Mesodermal cell (in vitro differentiated cells): ENCODE measurements around the gene HERC5.
A peak's percentile ranks its signal among the peaks of the same experiment; 100 is the strongest.
"Not testable (repeated sequence)": the region's sequence is repeated elsewhere in the genome, so short reads cannot be mapped to it uniquely, and the experiment has no call there.

ENCODE experiments used
- H3K27ac ChIP-seq: 2 replicates; pipeline ENCODE4 v1.7.0; 2013; ENCODE audit warnings: mild to moderate bottlenecking, low read depth, low read length, moderate library complexity; ENCODE audit not compliant: severe bottlenecking
- H3K36me3 ChIP-seq: 2 replicates; pipeline ENCODE4 v1.7.1; 2013; ENCODE audit warnings: mild to moderate bottlenecking, low read length, moderate library complexity; ENCODE audit not compliant: control insufficient read depth, insufficient read depth
- H3K4me1 ChIP-seq: one replicate; pipeline ENCODE4 v1.7.1; 2013; ENCODE audit warnings: mild to moderate bottlenecking, low read length; ENCODE audit not compliant: insufficient read depth, control insufficient read depth, poor library complexity, severe bottlenecking
- H3K4me3 ChIP-seq: 2 replicates; pipeline ENCODE4 v1.7.0; 2013; ENCODE audit warnings: low read length, control low read depth, mild to moderate bottlenecking; ENCODE audit not compliant: insufficient read depth, poor library complexity, severe bottlenecking; ENCODE audit errors: extremely low read depth
- H3K9me3 ChIP-seq: 2 replicates; pipeline ENCODE4 v1.7.1; 2013; ENCODE audit warnings: mild to moderate bottlenecking, low read length, moderate library complexity; ENCODE audit not compliant: control insufficient read depth
- WGBS, 2 experiments: methylation state at CpG; one replicate each; pipeline ENCODE4 v1.1.5; 2013; ENCODE audit warnings: missing lambda C conversion rate in 2 of 2; ENCODE audit not compliant: insufficient coverage in 2 of 2; 5-methylcytosine and 5-hydroxymethylcytosine counted together

The HERC5 gene

GRCh38 chr4:88447371-88448095 lies 9.4 kb upstream of the HERC5 start:
- Histone ChIP-seq H3K9me3 (no peaks in the 10 kb centered on the region), H3K4me3 (no peak overlapping the region), H3K27ac (no peak overlapping the region), H3K4me1 (no peaks in the 10 kb centered on the region), H3K36me3 (no peaks in the 10 kb centered on the region)
- WGBS, 2 experiments, result 75 to 100% methylated on average over 3 to 4 of the region's 5 CpGs

GRCh38 chr4:88448211-88448765 lies 8.6 kb upstream of the HERC5 start:
- not testable (repeated sequence) for H3K36me3 ChIP-seq, H3K4me1 ChIP-seq, H3K4me3 ChIP-seq, H3K9me3 ChIP-seq, H3K27ac ChIP-seq
- WGBS, 2 experiments, result 72 to 93% methylated on average over 3 to 5 of the region's 7 CpGs

- Histone ChIP-seq H3K4me1 (no peaks in the 10 kb centered on the region), H3K4me3 (no peak overlapping the region), H3K36me3 (no peaks in the 10 kb centered on the region), H3K27ac (no peak overlapping the region), H3K9me3 (no peaks in the 10 kb centered on the region)
Observed at GRCh38 chr4:88448889-88449288, 8.0 kb upstream of the HERC5 start.

DNA sequence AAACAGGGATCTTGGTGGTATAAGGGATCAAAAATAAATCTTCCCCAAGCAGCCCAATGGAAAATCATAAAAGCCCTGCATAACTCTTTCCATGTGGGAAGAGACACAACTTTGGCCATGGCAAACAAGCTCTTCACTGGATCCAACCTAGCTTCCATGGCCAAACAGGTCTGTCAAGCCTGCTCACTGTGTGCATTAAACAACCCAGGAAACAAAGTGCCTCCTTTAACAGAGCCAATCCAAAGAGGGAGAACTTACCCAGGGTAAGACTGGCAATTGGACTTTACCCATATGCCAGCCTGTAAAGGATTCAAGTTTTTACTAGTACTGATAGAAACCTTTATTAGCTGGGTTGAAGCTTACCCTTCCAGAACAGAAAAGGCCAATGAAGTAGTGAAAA lies 7.6 kb upstream of the HERC5 start:
- no peaks in the 10 kb centered on the region for H3K4me1 ChIP-seq

GRCh38 chr4:88451205-88451604 lies 5.7 kb upstream of the HERC5 start:
- H3K27ac ChIP-seq, result no peak overlapping the region
- no peaks in the 10 kb centered on the region for H3K36me3 ChIP-seq
- WGBS, 2 experiments, result 77 to 88% methylated on average over 2 of the region's 2 CpGs
- H3K4me3 ChIP-seq, result no peak overlapping the region
- H3K4me1 ChIP-seq, result no peaks in the 10 kb centered on the region
- no peaks in the 10 kb centered on the region for H3K9me3 ChIP-seq

More for the DNA sequence above, 7.6 kb upstream of the HERC5 start:
- Histone ChIP-seq H3K36me3 (no peaks in the 10 kb centered on the region), H3K4me3 (no peak overlapping the region), H3K27ac (no peak overlapping the region), H3K9me3 (no peaks in the 10 kb centered on the region)

DNA sequence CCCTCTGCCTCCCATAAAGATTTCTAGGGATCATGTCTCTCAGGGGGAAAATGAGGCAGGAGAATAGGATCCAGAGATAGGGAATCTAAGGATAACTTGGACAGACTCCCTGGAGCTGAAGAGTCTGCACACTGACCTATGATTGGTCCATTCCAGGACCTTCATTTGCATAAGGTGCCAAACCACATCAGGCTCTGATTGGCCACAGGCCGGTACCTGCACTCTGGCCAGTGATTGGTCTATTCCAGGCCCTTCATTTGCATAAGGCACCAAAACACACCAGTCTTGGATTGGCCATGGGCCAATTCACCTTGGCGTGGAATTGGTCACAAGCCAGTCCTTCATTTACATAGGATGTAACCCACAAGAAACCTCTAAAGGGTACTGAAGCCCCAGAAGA lies 4.0 kb upstream of the HERC5 start:
- H3K36me3 ChIP-seq, result no peaks in the 10 kb centered on the region
- 89 to 97% methylated on average over 1 to 2 of the region's 2 CpGs for WGBS, 2 experiments
- no peaks in the 10 kb centered on the region for H3K9me3 ChIP-seq
- no peaks in the 10 kb centered on the region for H3K4me1 ChIP-seq
- H3K27ac ChIP-seq, result no peak overlapping the region
- H3K4me3 ChIP-seq, result no peak overlapping the region

GRCh38 chr4:88457307-88458103 lies 586 bp downstream of the HERC5 start:
- Histone ChIP-seq H3K27ac (no peak overlapping the region), H3K9me3 (no peaks in the 10 kb centered on the region), H3K4me1 (no peaks in the 10 kb centered on the region), H3K4me3 (peak overlapping the region; percentile 45), H3K36me3 (no peaks in the 10 kb centered on the region)
- WGBS, 2 experiments, result 2 to 3% methylated on average over 46 to 61 of the region's 75 CpGs

DNA sequence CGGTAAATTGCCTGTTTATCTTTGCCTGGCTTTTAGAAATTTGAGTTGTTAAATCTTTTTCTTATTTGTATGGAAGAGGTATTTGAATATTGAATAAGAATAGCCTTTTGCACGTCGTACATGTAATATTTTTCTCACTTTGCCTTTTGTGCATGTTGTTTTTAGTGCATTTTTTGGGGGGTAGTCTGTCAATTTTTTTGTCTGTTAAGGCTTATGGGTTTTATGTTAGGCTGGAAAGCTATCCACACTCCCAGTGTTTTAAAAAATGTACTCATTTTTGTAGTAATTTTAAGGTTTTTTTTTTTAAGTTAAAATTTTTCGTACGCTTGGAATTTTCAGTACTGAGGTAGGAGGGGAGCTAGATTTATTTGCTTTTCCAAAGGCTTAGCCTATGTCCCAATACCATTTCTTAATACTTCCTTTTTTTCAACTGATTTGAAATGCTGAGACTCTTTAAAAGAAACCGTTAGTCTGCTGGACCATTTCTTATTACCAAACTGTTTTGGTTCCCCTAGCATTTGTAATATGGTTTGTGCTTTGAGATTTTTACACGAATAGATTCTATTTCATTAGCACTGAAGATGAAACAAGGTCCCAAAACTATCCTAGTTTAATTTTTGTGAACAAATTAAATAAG lies 1.3 kb downstream of the HERC5 start:
- Histone ChIP-seq H3K4me1 (no peaks in the 10 kb centered on the region), H3K27ac (no peak overlapping the region), H3K4me3 (no peak overlapping the region), H3K36me3 (no peaks in the 10 kb centered on the region), H3K9me3 (no peaks in the 10 kb centered on the region)
- 36 to 38% methylated on average over 1 of the region's 7 CpGs for WGBS, 2 experiments

GRCh38 chr4:88465653-88466192 lies 8.8 kb downstream of the HERC5 start:
- no peak overlapping the region for H3K4me3 ChIP-seq
- H3K4me1 ChIP-seq, result no peaks in the 10 kb centered on the region
- H3K36me3 ChIP-seq, result no peaks in the 10 kb centered on the region
- no peak overlapping the region for H3K27ac ChIP-seq
- H3K9me3 ChIP-seq, result no peaks in the 10 kb centered on the region
- WGBS, 2 experiments, result 80% methylated on average over 1 of the region's 1 CpG; no CpG with 5 or more reads in 1 of the 2 experiments

- Histone ChIP-seq H3K4me1 (no peaks in the 10 kb centered on the region), H3K9me3 (no peaks in the 10 kb centered on the region), H3K27ac (no peak overlapping the region), H3K4me3 (no peak overlapping the region), H3K36me3 (no peaks in the 10 kb centered on the region)
- WGBS, 2 experiments, result 82 to 87% methylated on average over 1 to 2 of the region's 2 CpGs
Observed at GRCh38 chr4:88467392-88467791, 10.5 kb downstream of the HERC5 start.
